Breast epithelium (tissue), 3 donors: ENCODE data around the gene TEC.

Experiments used
- CTCF ChIP-seq, 3 donors: fragments of 450-650 bp; IDR thresholded peaks; one replicate each; pipeline ENCODE4 v1.5.1; 2016 to 2017; ENCODE audit warnings: antibody characterized with exemption in 3 of 3, mild to moderate bottlenecking in 3 of 3, moderate library complexity in 3 of 3
- POLR2A ChIP-seq: fragments of 450-650 bp; IDR thresholded peaks from one replicate; pipeline ENCODE4 v1.6.1; 2016; ENCODE audit warnings: antibody characterized with exemption, mild to moderate bottlenecking, moderate library complexity
- POLR2AphosphoS5 ChIP-seq, 3 donors: sonication (generic); formaldehyde crosslinking; IDR thresholded peaks; one replicate each; pipeline ENCODE4 v1.6.1; 2017; ENCODE audit warnings: antibody characterized with exemption in 3 of 3

- TF ChIP-seq CTCF (IDR thresholded peaks at IDR 0.05) = no peak
- TF ChIP-seq POLR2A = no peak
- TF ChIP-seq POLR2AphosphoS5 (IDR thresholded peaks at IDR 0.05) = no peak
Observed at GRCh38 chr4:48100256-48100655, 169.4 kb downstream of the TEC start.
